Activated CD4-positive, CD25-positive, alpha-beta regulatory T cell treated with anti-CD3 and anti-CD28 coated beads, Interleukin-2, amount 50 U/mL, for 24 hours (primary cell): Measurements from ENCODE around the gene SF3A2.
"Not testable (repeated sequence)": the region's sequence is repeated elsewhere in the genome, so short reads cannot be mapped to it uniquely, and the experiment has no call there.

Experiments used
- ATAC-seq, 2 donors: fragments of 150-1000 bp; cut with Tn5 transposase; one replicate each; pipeline ENCODE4 v1.10.0; 2021; ENCODE audit warnings: mild to moderate bottlenecking in 1 of 2, moderate library complexity in 1 of 2

The SF3A2 gene

GRCh38 chr19:2274931-2275535 is 38.4 kb downstream of the SF3A2 start:
- no peak for ATAC-seq

- no peak for ATAC-seq
These were observed 39.2 kb downstream of the SF3A2 start for GRCh38 chr19:2275588-2276428.

- ATAC-seq, result no peak
These were observed 39.9 kb downstream of the SF3A2 start for GRCh38 chr19:2276429-2276986.

DNA sequence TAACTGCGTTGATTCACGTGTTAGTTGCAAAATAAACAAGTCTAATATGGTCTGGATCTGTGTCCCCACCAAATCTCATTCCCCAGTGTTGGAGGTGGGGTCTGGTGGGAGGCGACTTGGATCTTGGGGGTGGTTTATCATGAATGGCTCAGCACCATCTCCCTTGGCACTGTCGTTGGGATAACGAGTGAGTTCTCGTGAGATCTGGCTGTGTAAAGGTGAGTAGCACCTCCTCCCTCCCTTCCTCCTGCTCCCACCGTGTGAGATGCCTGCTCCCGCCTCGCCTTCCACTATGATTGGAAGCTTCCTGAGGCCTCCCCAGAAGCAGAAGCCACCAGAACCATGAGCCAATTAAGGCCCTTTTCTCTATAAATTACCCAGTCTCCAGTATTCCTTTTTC is 40.5 kb downstream of the SF3A2 start:
- no peak for ATAC-seq

DNA sequence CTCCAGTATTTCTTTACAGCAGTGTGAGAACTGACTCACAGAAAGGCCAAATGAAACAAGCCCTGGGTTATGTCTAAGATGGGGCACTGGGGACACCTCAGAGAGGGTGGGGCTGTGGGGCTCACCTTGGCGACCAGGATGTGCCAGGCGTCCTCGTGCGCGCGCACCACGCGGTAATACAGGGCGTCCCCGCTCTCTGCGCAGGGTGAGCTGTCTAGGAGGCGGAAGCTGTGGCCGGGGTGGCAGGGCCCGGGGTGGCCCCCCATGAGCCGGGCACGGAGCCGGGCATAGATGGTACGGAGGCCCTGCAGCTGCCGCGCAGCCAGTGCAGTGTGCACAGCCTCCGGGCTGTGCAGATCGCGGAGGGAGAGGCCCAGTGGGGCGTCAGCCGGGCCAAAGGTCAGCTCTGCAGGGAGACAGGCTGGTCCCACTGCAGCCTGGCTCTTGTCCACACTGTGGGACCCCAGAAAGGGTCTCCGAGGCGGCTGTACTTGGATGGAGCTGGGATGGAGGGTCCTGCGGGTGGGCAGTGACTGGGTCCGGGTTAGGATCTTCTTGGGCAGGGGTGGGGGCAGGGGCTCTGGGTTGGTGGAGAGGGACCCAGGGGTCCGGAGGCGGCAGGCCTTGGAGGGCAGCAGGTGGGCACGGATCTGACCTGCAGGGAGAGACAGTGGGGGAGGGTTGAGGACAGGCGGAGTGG is 42.0 kb downstream of the SF3A2 start:
- ATAC-seq, result no peak

DNA sequence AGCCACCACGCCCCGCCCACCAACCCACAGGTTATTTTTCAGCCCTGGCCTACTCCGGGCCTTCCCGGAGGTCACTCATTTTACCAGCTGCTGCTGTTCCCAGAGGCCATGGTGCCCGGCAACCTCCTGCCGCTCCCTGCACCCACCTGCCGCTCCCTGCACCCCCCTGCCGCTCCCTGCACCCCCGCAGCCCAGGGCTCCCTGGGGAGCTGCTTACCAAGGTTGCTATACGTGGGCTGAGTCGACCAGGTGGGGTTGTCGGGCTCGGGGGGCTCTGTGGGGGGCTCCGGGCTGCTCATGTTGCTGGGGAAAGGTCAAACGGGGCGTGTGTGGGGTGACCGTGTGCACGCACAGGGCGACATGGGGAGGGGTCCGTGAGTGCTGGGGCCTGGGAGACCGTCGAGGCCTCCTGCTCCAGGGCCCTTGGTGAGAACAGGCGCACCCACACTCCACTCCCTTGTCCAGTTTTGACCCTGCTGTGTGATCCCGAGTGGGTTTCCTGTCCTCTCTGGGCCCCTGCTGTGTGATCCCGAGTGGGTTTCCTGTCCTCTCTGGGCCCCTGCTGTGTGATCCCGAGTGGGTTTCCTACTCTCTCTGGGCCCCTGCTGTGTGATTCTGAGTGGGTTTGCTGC is 44.1 kb downstream of the SF3A2 start:
- no peak for ATAC-seq

DNA sequence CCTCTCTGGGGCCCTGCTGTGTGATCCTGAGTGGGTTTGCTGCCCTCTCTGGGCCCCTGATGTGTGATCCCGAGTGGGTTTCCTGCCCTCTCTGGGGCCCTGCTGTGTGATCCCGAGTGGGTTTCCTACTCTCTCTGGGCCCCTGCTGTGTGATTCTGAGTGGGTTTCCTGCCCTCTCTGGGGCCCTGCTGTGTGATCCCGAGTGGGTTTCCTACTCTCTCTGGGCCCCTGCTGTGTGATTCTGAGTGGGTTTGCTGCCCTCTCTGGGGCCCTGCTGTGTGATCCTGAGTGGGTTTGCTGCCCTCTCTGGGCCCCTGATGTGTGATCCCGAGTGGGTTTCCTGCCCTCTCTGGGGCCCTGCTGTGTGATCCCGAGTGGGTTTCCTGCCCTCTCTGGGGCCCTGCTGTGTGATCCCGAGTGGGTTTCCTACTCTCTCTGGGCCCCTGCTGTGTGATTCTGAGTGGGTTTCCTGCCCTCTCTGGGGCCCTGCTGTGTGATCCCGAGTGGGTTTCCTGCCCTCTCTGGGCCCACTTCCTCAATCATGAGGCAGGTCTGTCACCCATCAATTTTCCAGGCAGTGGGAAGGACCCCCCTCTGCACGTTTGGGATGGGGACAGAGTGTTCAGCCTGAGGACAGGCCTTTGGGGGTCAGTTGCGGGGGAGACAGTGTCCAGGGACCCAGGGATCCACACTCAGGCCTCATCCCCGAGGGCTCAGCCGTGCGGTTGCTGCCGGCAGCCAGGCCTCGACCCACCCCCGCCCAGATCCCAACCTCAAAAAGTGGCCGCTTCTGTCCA is 44.8 kb downstream of the SF3A2 start:
- not testable (repeated sequence) for ATAC-seq

- peak; percentile 14 to 46 for ATAC-seq
These were observed 45.6 kb downstream of the SF3A2 start, which contains the start of gene PEAK3 for GRCh38 chr19:2282062-2282861. TSS of gene PEAK3 (minus strand) at chr19:2282175. CDS start at chr19:2280931, 1,244 bp downstream.

GRCh38 chr19:2282862-2283237 is 46.2 kb downstream of the SF3A2 start:
- ATAC-seq, result no peak

- ATAC-seq, result no peak
These were observed 47.3 kb downstream of the SF3A2 start for GRCh38 chr19:2283835-2284507.

DNA sequence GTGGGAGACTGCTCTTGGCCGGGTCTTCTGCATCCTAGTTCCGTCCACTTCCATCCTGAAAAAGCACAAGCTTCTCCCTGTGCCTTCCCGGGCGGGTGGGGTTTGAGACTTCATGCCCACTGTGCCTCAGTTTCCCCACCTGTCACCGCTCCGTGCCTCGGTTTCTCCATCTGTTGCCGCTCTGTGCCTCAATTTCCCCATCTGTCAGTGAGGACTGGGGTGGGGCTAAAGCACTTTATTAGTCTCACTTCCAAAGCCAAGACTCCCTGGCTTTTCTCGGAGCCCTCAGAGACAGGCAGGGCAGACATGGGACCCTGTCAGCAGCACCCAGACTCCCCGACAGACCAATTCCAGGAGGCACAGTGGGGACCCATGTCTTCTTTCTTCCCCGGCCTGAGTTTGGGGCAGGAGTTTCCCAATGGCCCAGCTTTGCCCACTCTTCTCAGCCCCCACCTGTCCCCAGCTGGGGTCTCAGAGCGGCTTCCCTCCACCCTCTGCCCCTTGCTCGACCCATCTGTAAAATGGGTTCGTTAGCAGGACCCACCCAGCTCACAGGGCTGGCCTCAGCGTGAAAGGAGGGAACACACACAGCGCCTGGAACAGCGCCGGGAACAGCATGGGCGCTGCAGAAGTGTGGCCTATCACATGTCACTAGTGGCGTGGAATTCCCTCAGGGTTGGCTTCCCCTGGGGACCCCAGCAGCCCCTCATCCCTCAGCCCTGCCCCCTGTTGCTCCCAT is 49.9 kb downstream of the SF3A2 start:
- no peak for ATAC-seq

GRCh38 chr19:2287585-2288337 is 51.1 kb downstream of the SF3A2 start:
- ATAC-seq, result no peak

DNA sequence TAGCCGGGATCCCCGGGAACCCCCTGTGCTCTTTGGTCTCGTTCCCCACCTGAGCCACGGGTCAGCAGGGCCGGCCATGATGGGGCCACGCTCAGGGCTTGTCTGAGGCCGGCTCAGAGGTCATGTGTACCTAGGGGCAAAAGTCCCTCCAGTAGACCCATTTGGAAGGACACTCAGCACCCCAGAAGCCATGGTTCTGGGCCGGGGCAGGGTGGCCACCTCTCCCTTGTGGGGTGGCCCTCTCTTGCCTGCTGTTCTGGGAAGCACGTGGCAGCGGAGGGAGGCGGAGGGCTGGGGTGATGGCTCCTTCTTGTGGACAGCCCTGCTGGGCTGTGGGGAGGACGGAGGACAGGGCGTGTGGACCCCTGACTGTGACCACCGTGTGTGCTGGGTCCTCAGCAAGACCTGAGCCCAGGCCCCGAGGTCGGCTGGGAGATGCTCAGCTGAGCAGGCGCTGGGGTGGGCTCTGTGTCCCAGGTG is 51.8 kb downstream of the SF3A2 start:
- ATAC-seq, result no peak

DNA sequence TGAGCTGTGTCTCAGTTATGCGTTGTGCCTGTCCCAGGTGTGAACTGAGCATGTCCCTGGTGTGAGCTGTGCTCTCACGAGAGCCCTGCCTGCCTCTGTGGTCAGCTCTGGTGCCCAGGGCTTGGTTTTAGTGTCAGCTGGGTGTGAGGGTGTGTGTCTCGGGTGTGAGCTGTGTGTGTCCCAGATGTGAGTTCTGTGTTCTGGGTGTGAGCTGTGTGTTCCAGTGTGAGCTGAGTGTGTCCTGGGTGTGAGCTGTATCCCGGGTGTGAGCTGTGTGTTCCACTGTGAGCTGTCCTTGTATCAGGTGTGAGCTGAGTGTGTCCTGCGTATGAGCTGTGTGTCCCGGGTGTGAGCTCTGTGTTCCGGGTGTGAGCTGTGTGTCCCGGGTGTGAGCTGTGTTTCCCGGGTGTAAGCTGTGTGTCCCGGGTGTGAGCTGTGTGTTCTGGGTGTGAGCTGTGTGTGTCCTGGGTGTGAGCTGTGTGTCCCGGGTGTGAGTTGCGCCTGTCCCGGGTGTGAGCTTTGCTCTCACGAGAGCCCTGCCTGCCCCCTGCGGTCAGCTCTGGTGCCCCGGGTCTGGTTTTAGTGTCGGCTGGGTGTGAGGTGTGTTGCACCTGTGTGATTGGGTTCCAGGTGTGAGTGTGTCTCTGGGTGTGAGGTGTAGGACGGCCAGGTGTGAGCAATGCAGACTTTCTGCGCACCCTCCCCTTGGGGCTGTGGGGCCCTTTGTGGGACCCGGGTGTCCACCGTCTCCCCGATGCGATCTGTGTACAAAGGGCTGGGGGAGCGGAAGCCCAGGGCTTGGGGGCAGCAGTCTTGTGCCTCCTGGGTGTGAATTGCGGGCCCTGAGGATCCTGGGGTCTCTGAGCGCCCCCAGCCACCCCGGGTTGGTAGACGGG is 52.4 kb downstream of the SF3A2 start:
- peak in 1 of 2 donors; percentile 2 for ATAC-seq

DNA sequence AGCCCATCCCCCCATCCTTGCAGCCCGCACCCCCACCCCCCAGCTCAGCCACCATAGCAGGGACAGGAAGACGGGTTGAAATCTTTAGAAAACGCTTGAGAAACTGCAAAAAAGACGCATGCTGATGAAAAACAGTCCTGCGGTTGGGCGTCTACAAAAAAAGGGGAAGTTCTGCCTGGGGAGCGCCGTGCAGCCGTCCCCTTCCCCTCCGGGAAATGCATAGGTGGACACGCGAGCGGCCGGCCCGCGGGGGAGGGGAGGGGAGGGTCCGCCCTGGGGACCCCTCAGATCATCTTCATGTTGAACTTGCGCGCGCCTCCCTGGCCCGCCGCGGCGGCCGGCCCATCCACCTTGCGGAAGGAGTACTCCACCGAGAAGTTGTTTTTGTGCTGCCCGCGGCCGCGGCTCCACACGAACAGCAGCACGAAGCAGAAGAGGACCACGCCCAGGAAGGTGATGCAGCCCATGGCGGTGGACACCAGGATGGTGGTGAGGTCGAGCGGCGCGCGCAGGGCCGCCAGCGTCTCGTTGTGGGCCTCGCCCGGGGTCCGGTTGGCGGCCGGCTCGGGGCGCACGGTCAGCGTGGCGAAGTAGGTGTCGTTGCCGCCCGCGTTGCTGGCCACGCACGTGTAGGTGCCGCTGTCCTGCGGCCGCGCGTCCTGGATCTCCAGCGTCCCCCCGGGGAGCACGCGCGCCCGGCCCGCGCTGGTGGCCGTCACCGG is 53.3 kb downstream of the SF3A2 start:
- peak; percentile 54 to 71 for ATAC-seq

- ATAC-seq, result peak; percentile 22 to 30
These were observed 54.0 kb downstream of the SF3A2 start for GRCh38 chr19:2290441-2291184.
